ENCODE measurements around the gene SFSWAP. TPM values are rescaled to one million over a fixed set of nuclear protein-coding genes. Genes with fewer than 3 reads are reported as not detected.
A peak's percentile ranks its signal among the peaks of the same experiment; 100 is the strongest.
"Not testable (repeated sequence)": the region's sequence is repeated elsewhere in the genome, so short reads cannot be mapped to it uniquely, and the experiment has no call there.

The SFSWAP gene
- total RNA-seq, 3 donors from 2014 or later = 34.5 to 52.7 (median 50.7) TPM

- H3K36me3 ChIP-seq (ENCODE audit: low read depth) = no peaks in the 10 kb centered on the region
- TF ChIP-seq CTCF (IDR thresholded peaks at IDR 0.05) = no peak
- no peaks in the 10 kb centered on the region for H3K9me3 ChIP-seq
- H3K4me3 ChIP-seq = no peak overlapping the region
- DNase-seq (peak in 2 of 3 donors; percentile 43 to 49), ATAC-seq (peak; percentile 56)
- peaks cover 6% of the 10 kb centered on the region for H3K4me1 ChIP-seq (ENCODE audit: low read depth)
- intact Hi-C loops (cut with DNase I, micrococcal nuclease) = no loop called here
Observed at GRCh38 chr12:131803961-131804521, 93.2 kb downstream of the SFSWAP start.

- no peak for DNase-seq
- H3K36me3 ChIP-seq (ENCODE audit: low read depth) = no peaks in the 10 kb centered on the region
- no peak for ATAC-seq
- intact Hi-C loops (cut with DNase I, micrococcal nuclease) = no loop called here
- H3K4me3 ChIP-seq = no peak overlapping the region
- H3K4me1 ChIP-seq (ENCODE audit: low read depth) = peaks cover 6% of the 10 kb centered on the region
- no peak for TF ChIP-seq CTCF (IDR thresholded peaks at IDR 0.05)
- no peaks in the 10 kb centered on the region for H3K9me3 ChIP-seq
Observed at GRCh38 chr12:131805421-131805820, 94.5 kb downstream of the SFSWAP start.

GRCh38 chr12:131806674-131807073 is 95.8 kb downstream of the SFSWAP start:
- H3K9me3 ChIP-seq = no peaks in the 10 kb centered on the region
- TF ChIP-seq CTCF (IDR thresholded peaks at IDR 0.05) = no peak
- H3K4me3 ChIP-seq = no peak overlapping the region
- intact Hi-C loops (cut with DNase I, micrococcal nuclease) = no loop called here
- peaks cover 6% of the 10 kb centered on the region for H3K4me1 ChIP-seq (ENCODE audit: low read depth)
- DNase-seq (no peak), ATAC-seq (no peak)
- no peaks in the 10 kb centered on the region for H3K36me3 ChIP-seq (ENCODE audit: low read depth)

GRCh38 chr12:131808744-131809371 is 98.0 kb downstream of the SFSWAP start:
- Histone ChIP-seq H3K4me3 (no peak overlapping the region), H3K36me3 (ENCODE audit: low read depth) (no peaks in the 10 kb centered on the region), H3K9me3 (peaks cover 3% of the 10 kb centered on the region), H3K4me1 (ENCODE audit: low read depth) (peaks cover 3% of the 10 kb centered on the region)
- DNase-seq = peak in 2 of 3 donors; percentile 71 to 82
- peak; percentile 94 for ATAC-seq
- TF ChIP-seq CTCF (IDR thresholded peaks at IDR 0.05) = no peak
- intact Hi-C loops (cut with DNase I, micrococcal nuclease) = no loop called here

GRCh38 chr12:131809476-131810254 is 98.8 kb downstream of the SFSWAP start:
- H3K4me1 ChIP-seq (ENCODE audit: low read depth); DNase-seq; H3K4me3 ChIP-seq; H3K9me3 ChIP-seq; intact Hi-C loops (cut with DNase I, micrococcal nuclease); ATAC-seq; H3K36me3 ChIP-seq (ENCODE audit: low read depth): not testable (repeated sequence)

GRCh38 chr12:131810726-131811125 is 99.8 kb downstream of the SFSWAP start:
- intact Hi-C loops (cut with DNase I, micrococcal nuclease) = no loop called here
- ATAC-seq (no peak), DNase-seq (no peak)
- peaks cover 3% of the 10 kb centered on the region for H3K9me3 ChIP-seq
- H3K36me3 ChIP-seq (ENCODE audit: low read depth) = no peaks in the 10 kb centered on the region
- no peak for TF ChIP-seq CTCF (IDR thresholded peaks at IDR 0.05)
- H3K4me1 ChIP-seq (ENCODE audit: low read depth) = no peaks in the 10 kb centered on the region
- H3K4me3 ChIP-seq = no peak overlapping the region

Measured in mucosa of descending colon (tissue), 3 donors.